ENCODE results near the gene ZNF574.

Gene ZNF574

DNA sequence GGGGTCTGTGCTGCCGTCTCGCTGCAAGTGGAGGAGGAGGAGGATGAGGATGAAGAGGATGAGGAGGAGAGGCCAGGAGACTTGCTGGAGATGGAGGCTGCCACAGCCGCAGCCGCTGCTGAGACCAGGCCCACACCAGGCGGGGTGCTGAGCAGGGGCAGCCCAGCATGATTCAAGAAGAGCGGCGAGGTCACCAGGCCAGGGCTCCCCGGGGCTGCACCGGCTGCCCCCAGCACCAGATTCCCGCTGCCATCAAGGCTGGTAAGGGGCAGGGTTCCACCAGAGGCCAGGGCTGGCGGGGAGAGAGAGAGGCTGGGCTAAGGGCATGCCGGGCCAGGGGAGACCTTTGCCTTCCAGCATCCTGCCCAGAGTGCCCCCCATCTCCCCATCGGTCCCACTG, 15.3 kb downstream of the ZNF574 start:
- H3K9me2 ChIP-seq (replicated peaks; ENCODE audit: control insufficient read depth, low read length): no peaks in the 10 kb centered on the region
- no peak overlapping the region for H3K4me3 ChIP-seq (ENCODE audit: low read length)
- no peaks in the 10 kb centered on the region for H3K79me2 ChIP-seq (ENCODE audit: control insufficient read depth, low read length)
- no peak overlapping the region for H3K27ac ChIP-seq (ENCODE audit: low read depth, low read length)
- no peak overlapping the region for H3K4me2 ChIP-seq (ENCODE audit: low read length)
- no peaks in the 10 kb centered on the region; the same call in 1 of the 2 replicates for H4K20me1 ChIP-seq (ENCODE audit: control insufficient read depth, insufficient read depth, low read depth, low read length)
- H3K4me1 ChIP-seq (ENCODE audit: control insufficient read depth, low read length): peaks cover 47% of the 10 kb centered on the region
- H3K9me3 ChIP-seq (ENCODE audit: control insufficient read depth, insufficient read depth, low read length): no peaks in the 10 kb centered on the region
- peaks cover 51% of the 10 kb centered on the region for H3K36me3 ChIP-seq (ENCODE audit: control insufficient read depth, low read length)
- TF ChIP-seq, protein P1, sequence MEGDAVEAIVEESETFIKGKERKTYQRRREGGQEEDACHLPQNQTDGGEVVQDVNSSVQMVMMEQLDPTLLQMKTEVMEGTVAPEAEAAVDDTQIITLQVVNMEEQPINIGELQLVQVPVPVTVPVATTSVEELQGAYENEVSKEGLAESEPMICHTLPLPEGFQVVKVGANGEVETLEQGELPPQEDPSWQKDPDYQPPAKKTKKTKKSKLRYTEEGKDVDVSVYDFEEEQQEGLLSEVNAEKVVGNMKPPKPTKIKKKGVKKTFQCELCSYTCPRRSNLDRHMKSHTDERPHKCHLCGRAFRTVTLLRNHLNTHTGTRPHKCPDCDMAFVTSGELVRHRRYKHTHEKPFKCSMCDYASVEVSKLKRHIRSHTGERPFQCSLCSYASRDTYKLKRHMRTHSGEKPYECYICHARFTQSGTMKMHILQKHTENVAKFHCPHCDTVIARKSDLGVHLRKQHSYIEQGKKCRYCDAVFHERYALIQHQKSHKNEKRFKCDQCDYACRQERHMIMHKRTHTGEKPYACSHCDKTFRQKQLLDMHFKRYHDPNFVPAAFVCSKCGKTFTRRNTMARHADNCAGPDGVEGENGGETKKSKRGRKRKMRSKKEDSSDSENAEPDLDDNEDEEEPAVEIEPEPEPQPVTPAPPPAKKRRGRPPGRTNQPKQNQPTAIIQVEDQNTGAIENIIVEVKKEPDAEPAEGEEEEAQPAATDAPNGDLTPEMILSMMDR (IDR thresholded peaks at IDR 0.05; ENCODE audit: low read depth, low read length, poor library complexity, severe bottlenecking): no peak
- no peak for TF ChIP-seq EZH2phosphoT487 (IDR thresholded peaks at IDR 0.05; ENCODE audit: borderline replicate concordance, low read length)
- H3K27me3 ChIP-seq (ENCODE audit: control insufficient read depth, low read length): no peaks in the 10 kb centered on the region
- peaks cover 29% of the 10 kb centered on the region for H3F3A ChIP-seq (ENCODE audit: control insufficient read depth, insufficient read depth)

DNA sequence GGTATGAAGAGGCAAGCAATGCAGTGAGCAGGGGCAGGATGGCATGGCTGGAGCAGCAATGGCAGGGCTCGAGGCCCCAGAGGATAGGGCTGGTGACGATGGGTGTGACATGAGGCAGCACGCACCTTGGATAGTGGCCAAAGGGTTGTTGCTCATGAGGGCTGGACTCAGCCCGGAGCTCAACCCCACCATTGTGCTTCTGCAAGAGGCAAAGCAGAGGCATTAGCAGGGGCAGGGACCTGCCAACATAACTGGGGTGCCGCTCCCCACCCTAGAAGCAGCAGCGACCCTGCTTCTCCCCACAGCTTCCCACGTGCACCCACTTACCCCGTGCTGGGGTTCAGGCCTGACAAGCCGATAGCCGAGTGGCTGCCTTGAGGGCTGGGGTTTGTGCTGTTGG, 15.8 kb downstream of the ZNF574 start:
- no peak for TF ChIP-seq EZH2phosphoT487 (IDR thresholded peaks at IDR 0.05; ENCODE audit: borderline replicate concordance, low read length)
- TF ChIP-seq, protein P1 (IDR thresholded peaks at IDR 0.05; ENCODE audit: low read depth, low read length, poor library complexity, severe bottlenecking): no peak
- peaks cover 29% of the 10 kb centered on the region for H3F3A ChIP-seq (ENCODE audit: control insufficient read depth, insufficient read depth)
- H3K4me2 ChIP-seq (ENCODE audit: low read length): no peak overlapping the region
- no peaks in the 10 kb centered on the region for H3K9me2 ChIP-seq (replicated peaks; ENCODE audit: control insufficient read depth, low read length)
- H3K36me3 ChIP-seq (ENCODE audit: control insufficient read depth, low read length): peaks cover 56% of the 10 kb centered on the region
- H4K20me1 ChIP-seq (ENCODE audit: control insufficient read depth, insufficient read depth, low read depth, low read length): no peaks in the 10 kb centered on the region; the same call in 1 of the 2 replicates
- H3K27ac ChIP-seq (ENCODE audit: low read depth, low read length): no peak overlapping the region
- peaks cover 47% of the 10 kb centered on the region for H3K4me1 ChIP-seq (ENCODE audit: control insufficient read depth, low read length)
- H3K79me2 ChIP-seq (ENCODE audit: control insufficient read depth, low read length): no peaks in the 10 kb centered on the region
- H3K4me3 ChIP-seq (ENCODE audit: low read length): no peak overlapping the region
- H3K27me3 ChIP-seq (ENCODE audit: control insufficient read depth, low read length): no peaks in the 10 kb centered on the region
- no peaks in the 10 kb centered on the region for H3K9me3 ChIP-seq (ENCODE audit: control insufficient read depth, insufficient read depth, low read length)

DNA sequence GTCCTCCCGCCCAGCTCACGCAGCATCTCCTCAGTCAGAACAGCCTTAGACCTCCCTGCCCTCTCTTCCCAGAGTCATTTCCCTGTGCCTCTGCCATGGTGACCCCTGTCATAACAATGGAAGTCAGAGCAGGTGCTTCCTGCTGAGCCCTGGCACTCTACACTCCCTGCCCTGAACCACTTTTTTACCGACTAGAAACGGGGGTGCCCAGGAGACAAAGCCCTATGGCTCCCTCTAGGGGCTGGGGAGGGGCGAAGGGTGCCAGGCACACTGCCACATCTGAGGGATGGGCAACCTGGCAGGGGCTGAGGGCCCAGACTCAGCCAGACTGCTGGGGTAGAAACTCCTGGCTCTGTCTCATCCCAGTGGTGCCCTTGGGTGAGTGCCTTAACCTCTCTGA, 16.4 kb downstream of the ZNF574 start:
- Histone ChIP-seq H3K4me1 (ENCODE audit: control insufficient read depth, low read length) (peaks cover 43% of the 10 kb centered on the region), H3K36me3 (ENCODE audit: control insufficient read depth, low read length) (peaks cover 59% of the 10 kb centered on the region), H3K9me2 (replicated peaks; ENCODE audit: control insufficient read depth, low read length) (no peaks in the 10 kb centered on the region), H3K4me2 (ENCODE audit: low read length) (no peak overlapping the region), H3K79me2 (ENCODE audit: control insufficient read depth, low read length) (no peaks in the 10 kb centered on the region), H4K20me1 (ENCODE audit: control insufficient read depth, insufficient read depth, low read depth, low read length) (no peaks in the 10 kb centered on the region; the same call in 1 of the 2 replicates), H3K9me3 (ENCODE audit: control insufficient read depth, insufficient read depth, low read length) (no peaks in the 10 kb centered on the region), H3K27ac (ENCODE audit: low read depth, low read length) (no peak overlapping the region), H3K27me3 (ENCODE audit: control insufficient read depth, low read length) (no peaks in the 10 kb centered on the region), H3K4me3 (ENCODE audit: low read length) (no peak overlapping the region), H3F3A (ENCODE audit: control insufficient read depth, insufficient read depth) (peaks cover 24% of the 10 kb centered on the region)
- TF ChIP-seq, protein P1 (IDR thresholded peaks at IDR 0.05; ENCODE audit: low read depth, low read length, poor library complexity, severe bottlenecking): peak; percentile 74
- TF ChIP-seq EZH2phosphoT487 (IDR thresholded peaks at IDR 0.05; ENCODE audit: borderline replicate concordance, low read length): no peak

Measured in DOHH2 (cell line).